HepG2 (cell line): ENCODE measurements around the gene ELMOD3. TPM values are rescaled to one million over a fixed set of nuclear protein-coding genes. Genes with fewer than 3 reads are reported as not detected.

Experiments
- ATF7-NPFF ChIP-seq: sonication (generic); formaldehyde crosslinking; IDR thresholded peaks from 2 replicates; pipeline ENCODE4 v1.8.1; 2023; ENCODE audit warnings: mild to moderate bottlenecking, low read depth, missing genetic modification reagents, moderate library complexity
- BHLHE40 ChIP-seq: IDR thresholded peaks from 2 replicates; pipeline ENCODE4 v1.6.1; 2011; ENCODE audit warnings: low read length, improper control_type of control experiment
- ESRRA ChIP-seq: sonication (generic); formaldehyde crosslinking; IDR thresholded peaks from 2 replicates; pipeline ENCODE4 v1.5.1; 2020; ENCODE audit warnings: mild to moderate bottlenecking, low read depth, missing genetic modification reagents
- HMG20B ChIP-seq: conservative IDR thresholded peaks from 2 replicates; pipeline ENCODE4 v1.6.1; 2016; ENCODE audit warnings: missing genetic modification reagents, missing compliant biosample characterization
- NR2F1 ChIP-seq, 2 experiments: fragments of 450-650 bp in 1 of 2; formaldehyde crosslinking in 1 of 2; IDR thresholded peaks; 2 replicates each; pipeline versions ENCODE4 v1.5.0 to v1.6.1; 2016 to 2020; ENCODE audit warnings: mild to moderate bottlenecking in 1 of 2, missing compliant biosample characterization in 1 of 2, missing genetic modification reagents in 1 of 2, moderate library complexity in 1 of 2
- SETDB1 ChIP-seq: sonication (generic); formaldehyde crosslinking; IDR thresholded peaks from 2 replicates; pipeline ENCODE4 v1.5.1; 2020; ENCODE audit warnings: missing genetic modification reagents, mild to moderate bottlenecking, borderline replicate concordance
- SUZ12 ChIP-seq: fragments of 150-350 bp; IDR thresholded peaks from 2 replicates; pipeline ENCODE4 v1.6.1; 2014; ENCODE audit warnings: low read depth, low read length
- TBX3 ChIP-seq: fragments of 450-650 bp; IDR thresholded peaks from 2 replicates; pipeline ENCODE4 v1.6.1; 2017; ENCODE audit warnings: antibody characterized with exemption, mild to moderate bottlenecking, inconsistent platforms, borderline replicate concordance
- TEAD2 ChIP-seq: sonication (generic); formaldehyde crosslinking; IDR thresholded peaks from 2 replicates; pipeline ENCODE4 v1.9.0; 2021; ENCODE audit warnings: missing genetic modification reagents
- THAP11 ChIP-seq: IDR thresholded peaks from 2 replicates; pipeline ENCODE4 v1.6.1; 2016; ENCODE audit warnings: missing biosample characterization, missing genetic modification reagents
- ZNF20 ChIP-seq: sonication (generic); formaldehyde crosslinking; IDR thresholded peaks from 2 replicates; pipeline ENCODE4 v1.4.0; 2020; ENCODE audit warnings: mild to moderate bottlenecking, moderate library complexity, missing genetic modification reagents
- ZNF264 ChIP-seq: sonication (generic); formaldehyde crosslinking; IDR thresholded peaks from 2 replicates; pipeline ENCODE4 v1.4.0; 2020; ENCODE audit warnings: missing genetic modification reagents
- ZNF44 ChIP-seq: sonication (generic); formaldehyde crosslinking; IDR thresholded peaks from 2 replicates; pipeline ENCODE4 v1.5.1; 2020; ENCODE audit warnings: mild to moderate bottlenecking, missing genetic modification reagents
- ZNF747 ChIP-seq: sonication (generic); formaldehyde crosslinking; IDR thresholded peaks from 2 replicates; pipeline ENCODE4 v1.8.1; 2023; ENCODE audit warnings: missing genetic modification reagents, mild to moderate bottlenecking, borderline replicate concordance
- polyA plus RNA-seq, 8 experiments: library from polyadenylated mRNA; depleted of rRNA in 3 of 8; stranded (reverse) in 7 of 8; unstranded in 1 of 8; fragments of >200 nt; fragmentation: Illumina TruSeq in 4 of 8; extraction: Trizol in 4 of 8; gene quantifications; 2 replicates each; pipeline versions ENCODE4 v1.2.1 to v1.2.3, GENCODE V29; 2011 to 2016; ENCODE audit warnings: low read depth in 4 of 8, missing spikeins in 1 of 8, mixed read lengths in 1 of 8; ENCODE audit not compliant: insufficient read depth in 1 of 8
- total RNA-seq, 5 experiments: library from RNA; depleted of rRNA; stranded (reverse); fragments of >200 nt; fragmentation: Illumina TruSeq; extraction: Trizol; gene quantifications; 2 replicates each; pipeline ENCODE4 v1.2.3, GENCODE V29; 2016; ENCODE audit warnings: low read depth in 1 of 5
- TF ChIP-seq, protein P1 (sequence below), 2 experiments: sonication (generic) in 1 of 2; formaldehyde crosslinking in 1 of 2; IDR thresholded peaks; 2 replicates each; pipeline versions ENCODE4 v1.4.0 to v1.6.1; 2016 to 2020; ENCODE audit warnings: borderline replicate concordance in 1 of 2, low read depth in 1 of 2, mild to moderate bottlenecking in 1 of 2, missing genetic modification reagents in 1 of 2
- TF ChIP-seq, protein P2 (sequence below): sonication (generic); formaldehyde crosslinking; IDR thresholded peaks from 2 replicates; pipeline ENCODE4 v1.8.0; 2022; ENCODE audit warnings: mild to moderate bottlenecking, missing genetic modification reagents
- TF ChIP-seq, protein P3 (sequence below): sonication (generic); formaldehyde crosslinking; IDR thresholded peaks from 2 replicates; pipeline ENCODE4 v1.4.0; 2020; ENCODE audit warnings: missing genetic modification reagents
- TF ChIP-seq, protein P4 (sequence below): sonication (generic); formaldehyde crosslinking; IDR thresholded peaks from 2 replicates; pipeline ENCODE4 v1.8.1; 2022; ENCODE audit warnings: mild to moderate bottlenecking, missing genetic modification reagents

ELMOD3 gene
- total and polyA plus RNA-seq, 2 of the 13 experiments (the other 11 are each of a cell fraction or from before 2014, with no cell fraction given) = 13.3 to 19.5 TPM

DNA sequence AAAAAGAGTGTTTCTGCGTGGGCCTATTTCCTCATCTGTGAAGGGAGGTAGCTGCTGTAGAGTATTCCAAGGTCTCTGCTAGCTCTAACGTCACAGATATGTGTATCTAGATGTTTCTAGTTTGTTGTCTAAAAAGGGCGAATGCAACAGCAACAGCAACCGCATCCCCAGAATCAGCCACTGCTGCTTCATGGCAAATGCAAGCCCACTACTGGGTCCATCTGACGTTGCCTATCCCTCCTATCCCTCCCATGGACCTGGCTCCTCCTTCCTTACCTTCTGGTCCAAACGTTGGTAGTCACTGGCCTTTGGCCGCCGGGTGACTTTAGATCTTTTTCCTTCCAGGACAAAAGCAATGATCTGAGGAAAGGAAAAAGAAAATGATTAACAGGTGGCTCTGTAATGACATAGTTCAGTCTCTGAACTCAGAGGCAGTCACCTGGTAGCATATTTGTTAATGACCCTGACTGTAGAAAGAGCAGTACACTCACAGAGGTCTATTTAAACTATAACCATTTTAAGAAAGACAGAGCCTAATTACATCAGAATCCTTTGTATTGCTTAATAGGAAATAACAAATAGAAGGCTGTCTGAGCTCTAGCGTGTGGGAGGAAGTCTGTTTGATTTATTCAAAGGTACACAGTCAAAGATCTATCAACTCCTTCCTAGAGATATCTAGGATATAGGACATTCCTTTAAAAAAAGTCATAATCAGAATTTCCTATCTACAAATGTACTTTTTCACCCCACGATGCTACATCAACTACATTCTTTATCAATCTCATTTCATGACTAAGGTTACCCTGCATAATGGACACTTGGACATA, 29.7 kb upstream of the ELMOD3 start (continued):
- TF ChIP-seq, protein P1, sequence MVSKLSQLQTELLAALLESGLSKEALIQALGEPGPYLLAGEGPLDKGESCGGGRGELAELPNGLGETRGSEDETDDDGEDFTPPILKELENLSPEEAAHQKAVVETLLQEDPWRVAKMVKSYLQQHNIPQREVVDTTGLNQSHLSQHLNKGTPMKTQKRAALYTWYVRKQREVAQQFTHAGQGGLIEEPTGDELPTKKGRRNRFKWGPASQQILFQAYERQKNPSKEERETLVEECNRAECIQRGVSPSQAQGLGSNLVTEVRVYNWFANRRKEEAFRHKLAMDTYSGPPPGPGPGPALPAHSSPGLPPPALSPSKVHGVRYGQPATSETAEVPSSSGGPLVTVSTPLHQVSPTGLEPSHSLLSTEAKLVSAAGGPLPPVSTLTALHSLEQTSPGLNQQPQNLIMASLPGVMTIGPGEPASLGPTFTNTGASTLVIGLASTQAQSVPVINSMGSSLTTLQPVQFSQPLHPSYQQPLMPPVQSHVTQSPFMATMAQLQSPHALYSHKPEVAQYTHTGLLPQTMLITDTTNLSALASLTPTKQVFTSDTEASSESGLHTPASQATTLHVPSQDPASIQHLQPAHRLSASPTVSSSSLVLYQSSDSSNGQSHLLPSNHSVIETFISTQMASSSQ (IDR thresholded peaks at IDR 0.05; ENCODE audit: low read depth) = peak; percentile 96
- TF ChIP-seq, protein P1 (CRISPR knock-in tag; IDR thresholded peaks at IDR 0.05; ENCODE audit: borderline replicate concordance) = peak; percentile 95
- TF ChIP-seq THAP11 (CRISPR knock-in tag) (peak; percentile 83), HMG20B (CRISPR knock-in tag) (no peak; the same call in 1 of the 2 replicates), ZNF20 (CRISPR knock-in tag) (no peak), ATF7-NPFF (peak; percentile 46; the same call in 1 of the 2 replicates), ESRRA (CRISPR knock-in tag) (peak; percentile 58; the same call in 1 of the 2 replicates), ZNF264 (CRISPR knock-in tag) (peak; percentile 19; the same call in 1 of the 2 replicates), BHLHE40 (no peak; the same call in 1 of the 2 replicates), TBX3 (peak; percentile 64; the same call in 1 of the 2 replicates), ZNF747 (peak; percentile 63; the same call in 1 of the 2 replicates), SUZ12 (no peak), NR2F1 (CRISPR knock-in tag; IDR thresholded peaks at IDR 0.05) (peak; percentile 31 to 76; a peak in 3 of 4 replicates), SETDB1 (CRISPR knock-in tag) (no peak), TEAD2 (CRISPR knock-in tag) (no peak), ZNF44 (CRISPR knock-in tag) (peak; percentile 79; the same call in 1 of the 2 replicates)
- TF ChIP-seq, protein P2, sequence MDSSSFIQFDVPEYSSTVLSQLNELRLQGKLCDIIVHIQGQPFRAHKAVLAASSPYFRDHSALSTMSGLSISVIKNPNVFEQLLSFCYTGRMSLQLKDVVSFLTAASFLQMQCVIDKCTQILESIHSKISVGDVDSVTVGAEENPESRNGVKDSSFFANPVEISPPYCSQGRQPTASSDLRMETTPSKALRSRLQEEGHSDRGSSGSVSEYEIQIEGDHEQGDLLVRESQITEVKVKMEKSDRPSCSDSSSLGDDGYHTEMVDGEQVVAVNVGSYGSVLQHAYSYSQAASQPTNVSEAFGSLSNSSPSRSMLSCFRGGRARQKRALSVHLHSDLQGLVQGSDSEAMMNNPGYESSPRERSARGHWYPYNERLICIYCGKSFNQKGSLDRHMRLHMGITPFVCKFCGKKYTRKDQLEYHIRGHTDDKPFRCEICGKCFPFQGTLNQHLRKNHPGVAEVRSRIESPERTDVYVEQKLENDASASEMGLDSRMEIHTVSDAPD (CRISPR knock-in tag) = peak; percentile 88
- TF ChIP-seq, protein P3, sequence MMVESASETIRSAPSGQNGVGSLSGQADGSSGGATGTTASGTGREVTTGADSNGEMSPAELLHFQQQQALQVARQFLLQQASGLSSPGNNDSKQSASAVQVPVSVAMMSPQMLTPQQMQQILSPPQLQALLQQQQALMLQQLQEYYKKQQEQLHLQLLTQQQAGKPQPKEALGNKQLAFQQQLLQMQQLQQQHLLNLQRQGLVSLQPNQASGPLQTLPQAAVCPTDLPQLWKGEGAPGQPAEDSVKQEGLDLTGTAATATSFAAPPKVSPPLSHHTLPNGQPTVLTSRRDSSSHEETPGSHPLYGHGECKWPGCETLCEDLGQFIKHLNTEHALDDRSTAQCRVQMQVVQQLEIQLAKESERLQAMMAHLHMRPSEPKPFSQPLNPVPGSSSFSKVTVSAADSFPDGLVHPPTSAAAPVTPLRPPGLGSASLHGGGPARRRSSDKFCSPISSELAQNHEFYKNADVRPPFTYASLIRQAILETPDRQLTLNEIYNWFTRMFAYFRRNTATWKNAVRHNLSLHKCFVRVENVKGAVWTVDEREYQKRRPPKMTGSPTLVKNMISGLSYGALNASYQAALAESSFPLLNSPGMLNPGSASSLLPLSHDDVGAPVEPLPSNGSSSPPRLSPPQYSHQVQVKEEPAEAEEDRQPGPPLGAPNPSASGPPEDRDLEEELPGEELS = peak; percentile 89
- TF ChIP-seq, protein P4, sequence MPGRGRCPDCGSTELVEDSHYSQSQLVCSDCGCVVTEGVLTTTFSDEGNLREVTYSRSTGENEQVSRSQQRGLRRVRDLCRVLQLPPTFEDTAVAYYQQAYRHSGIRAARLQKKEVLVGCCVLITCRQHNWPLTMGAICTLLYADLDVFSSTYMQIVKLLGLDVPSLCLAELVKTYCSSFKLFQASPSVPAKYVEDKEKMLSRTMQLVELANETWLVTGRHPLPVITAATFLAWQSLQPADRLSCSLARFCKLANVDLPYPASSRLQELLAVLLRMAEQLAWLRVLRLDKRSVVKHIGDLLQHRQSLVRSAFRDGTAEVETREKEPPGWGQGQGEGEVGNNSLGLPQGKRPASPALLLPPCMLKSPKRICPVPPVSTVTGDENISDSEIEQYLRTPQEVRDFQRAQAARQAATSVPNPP = peak; percentile 61; the same call in 1 of the 2 replicates
